GM21447 (cell line): ENCODE measurements around the gene CRYGB.

Source experiments
- ATAC-seq: cut with Tn5 transposase; IDR thresholded peaks from one replicate; pipeline ENCODE4 v1.9.1; 2021; ENCODE audit not compliant: unreplicated experiment

CRYGB gene

DNA sequence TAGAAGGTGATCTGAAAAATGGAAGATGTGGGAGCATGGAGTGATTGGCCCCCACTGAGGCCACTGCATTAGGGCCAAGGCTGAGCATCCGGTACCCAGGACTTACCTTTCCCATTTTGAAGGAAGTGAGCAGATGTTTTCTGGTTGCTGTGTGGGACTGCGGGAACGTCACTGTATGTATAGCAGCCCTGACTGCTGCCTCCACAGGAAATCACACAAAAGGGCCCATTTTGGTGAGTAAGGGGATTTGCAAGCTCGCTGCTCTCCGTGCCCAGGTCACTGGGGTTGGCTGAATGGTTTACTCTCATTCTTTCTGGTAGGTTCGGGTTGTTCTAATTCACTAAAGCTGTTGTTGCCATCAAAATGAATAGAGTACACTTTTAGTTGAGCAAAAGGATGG, at the start of gene CRYGB:
TSS of gene CRYGB (minus strand) at position 153 of the 400 bp plus-strand sequence. CDS start at position 115, 38 bp downstream.
- ATAC-seq: no peak

DNA sequence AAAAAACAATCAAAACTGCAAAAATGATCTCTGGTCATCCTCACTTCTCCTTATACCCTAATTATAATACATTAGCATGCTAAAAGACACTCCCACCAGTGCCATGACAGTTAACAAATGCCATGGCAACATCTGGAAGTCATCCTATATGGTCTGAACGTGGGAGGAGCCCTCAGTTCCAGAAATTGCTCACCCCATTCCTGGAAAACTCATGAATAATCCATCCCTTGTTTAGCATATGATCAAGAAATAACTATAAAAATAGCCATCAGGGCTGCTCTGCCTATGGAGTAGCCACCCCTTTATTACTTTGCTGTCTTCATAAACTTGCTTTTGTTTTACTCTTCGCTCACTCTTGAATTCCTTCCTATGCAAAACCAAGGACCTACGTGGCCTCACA, 49.6 kb upstream of the CRYGB start:
- no peak for ATAC-seq

DNA sequence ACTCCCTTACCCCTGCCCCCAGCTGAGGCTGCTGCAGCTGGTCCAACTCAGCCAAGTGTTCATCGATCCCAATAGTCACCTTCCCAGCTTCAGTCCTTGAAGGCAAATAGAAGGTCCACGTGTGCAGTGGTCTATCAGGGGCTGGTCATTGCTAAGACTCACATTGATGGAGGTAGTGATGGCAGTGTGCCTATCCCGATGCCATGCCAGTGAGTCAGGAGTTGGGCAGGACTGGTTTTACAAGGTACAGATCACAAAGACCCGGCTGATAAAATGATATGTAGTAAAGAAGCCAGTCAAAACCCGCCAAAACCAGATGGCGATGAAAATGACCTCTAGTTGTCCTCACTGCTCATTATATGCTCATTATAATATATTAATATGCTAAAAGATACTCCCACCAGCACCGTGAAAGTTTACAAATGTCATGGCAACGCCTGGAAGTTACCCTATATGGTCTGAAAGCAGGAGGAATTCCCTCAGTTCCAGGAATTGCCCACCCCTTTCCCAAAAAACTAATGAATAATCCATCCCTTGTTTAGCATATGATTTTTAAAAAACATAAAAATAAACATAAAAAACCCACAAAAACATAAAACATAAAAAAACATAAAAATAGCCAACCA, 46.8 kb upstream of the CRYGB start:
- no peak for ATAC-seq

- ATAC-seq: no peak
Observed at GRCh38 chr2:208189810-208190503, 44.0 kb upstream of the CRYGB start, which contains the start of gene C2orf80. Gene C2orf80 (minus strand): TSS chr2:208190030. CDS start chr2:208186986, 3,044 bp downstream.

DNA sequence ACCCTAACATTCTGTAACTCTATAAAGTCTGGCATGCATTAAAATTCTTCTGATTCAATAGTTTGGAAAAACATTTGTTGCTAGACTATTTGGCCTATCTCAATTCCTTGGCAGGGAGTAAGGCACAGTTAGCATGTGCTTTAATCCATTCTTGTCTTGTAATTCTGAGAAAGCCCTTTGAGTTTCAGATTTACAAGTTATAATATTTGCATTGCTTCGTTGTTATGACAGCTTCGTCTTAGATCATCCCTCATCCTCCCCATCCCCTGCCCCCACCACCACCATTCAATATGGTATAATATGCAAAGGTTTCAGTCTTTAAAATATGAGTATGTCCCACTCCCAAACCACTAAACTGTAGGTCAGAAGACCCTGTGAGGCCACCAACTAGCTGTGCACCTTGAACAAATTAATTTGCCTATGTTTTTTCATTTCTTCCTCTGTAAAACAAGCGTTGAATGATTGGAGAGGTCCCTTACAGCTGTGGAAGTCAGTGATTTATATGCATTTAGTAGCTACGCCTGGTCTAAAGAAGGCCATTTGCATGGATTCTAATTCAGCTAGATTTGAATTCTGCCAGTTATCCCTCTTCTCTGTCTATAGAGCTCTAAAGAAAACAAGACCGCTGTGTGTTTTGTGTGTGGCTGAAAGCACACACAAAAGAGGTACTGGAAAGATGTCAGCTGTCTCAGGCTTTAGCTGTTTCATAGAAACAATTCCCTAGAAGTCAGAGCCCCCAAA, 43.3 kb upstream of the CRYGB start:
- ATAC-seq: no peak

- ATAC-seq: no peak
Observed at GRCh38 chr2:208186893-208187292, 40.9 kb upstream of the CRYGB start.

GRCh38 chr2:208186465-208186864, 40.5 kb upstream of the CRYGB start:
- ATAC-seq: no peak

- ATAC-seq: no peak
Observed at GRCh38 chr2:208183972-208184705, 38.2 kb upstream of the CRYGB start.

DNA sequence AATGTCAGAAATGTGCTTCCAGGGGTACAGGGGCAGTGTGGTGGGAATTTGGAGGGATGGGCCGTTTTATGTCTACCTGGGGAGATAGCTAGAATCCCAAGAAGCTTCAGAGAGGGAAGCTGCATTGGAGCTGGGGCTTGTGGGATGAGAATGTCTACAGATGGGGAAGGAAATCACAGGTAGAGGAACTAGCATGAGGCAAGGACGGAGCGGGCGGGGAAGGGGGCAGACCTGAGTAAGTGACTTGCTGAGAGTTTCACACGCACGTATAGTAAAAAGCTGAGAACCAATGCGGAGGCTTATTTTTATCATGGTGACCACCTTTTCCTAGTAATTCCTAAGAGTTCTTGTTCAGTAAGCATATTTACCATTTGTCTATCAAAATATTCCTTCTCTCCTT, 37.6 kb upstream of the CRYGB start:
- ATAC-seq: no peak

GRCh38 chr2:208182835-208183234, 36.9 kb upstream of the CRYGB start:
- no peak for ATAC-seq

DNA sequence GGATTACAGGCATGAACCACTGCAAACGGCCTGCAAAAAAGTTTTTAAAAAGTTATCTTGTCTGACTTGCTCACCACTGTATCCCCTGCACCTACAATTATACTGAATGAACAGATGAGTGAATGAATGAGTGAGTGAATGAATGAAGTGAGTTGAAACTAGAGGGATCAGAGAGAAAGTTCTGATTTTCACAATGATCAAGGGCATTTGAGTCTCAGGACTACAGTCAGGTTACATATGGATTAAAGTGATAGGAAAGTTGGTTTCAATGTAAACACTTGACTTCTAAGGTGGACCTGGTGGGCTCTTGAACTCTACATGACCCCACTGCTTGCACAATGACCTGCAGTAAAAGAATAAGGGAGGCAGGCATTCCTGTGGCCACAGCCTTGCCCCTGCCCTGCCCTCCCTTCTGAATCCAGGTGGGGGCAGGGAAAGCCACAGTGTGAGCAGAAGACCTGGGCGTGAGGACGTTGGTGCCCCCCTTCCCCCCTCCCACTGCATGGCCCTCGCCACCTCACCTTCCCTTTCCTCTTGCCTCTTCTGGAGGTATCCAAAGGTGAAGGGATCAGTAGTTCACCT, 33.2 kb upstream of the CRYGB start:
- no peak for ATAC-seq

DNA sequence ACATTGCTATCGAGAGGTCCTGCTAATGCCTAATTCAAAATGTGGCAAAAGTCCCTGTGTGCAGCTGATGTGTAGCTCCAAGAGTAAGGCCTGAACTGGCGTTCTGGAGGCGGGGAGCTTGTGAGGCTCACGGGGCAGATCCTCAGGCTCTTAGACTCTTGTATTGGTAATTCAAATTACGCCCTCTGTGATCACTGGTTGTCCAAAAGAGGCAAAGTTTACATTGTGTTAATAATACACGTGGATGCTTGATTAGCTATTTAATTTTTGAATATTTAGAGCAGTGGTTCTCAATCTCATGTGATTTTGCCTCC, 29.8 kb upstream of the CRYGB start:
- ATAC-seq: no peak

- ATAC-seq: peak; percentile 100
Observed at GRCh38 chr2:208175069-208175839, 29.3 kb upstream of the CRYGB start.

DNA sequence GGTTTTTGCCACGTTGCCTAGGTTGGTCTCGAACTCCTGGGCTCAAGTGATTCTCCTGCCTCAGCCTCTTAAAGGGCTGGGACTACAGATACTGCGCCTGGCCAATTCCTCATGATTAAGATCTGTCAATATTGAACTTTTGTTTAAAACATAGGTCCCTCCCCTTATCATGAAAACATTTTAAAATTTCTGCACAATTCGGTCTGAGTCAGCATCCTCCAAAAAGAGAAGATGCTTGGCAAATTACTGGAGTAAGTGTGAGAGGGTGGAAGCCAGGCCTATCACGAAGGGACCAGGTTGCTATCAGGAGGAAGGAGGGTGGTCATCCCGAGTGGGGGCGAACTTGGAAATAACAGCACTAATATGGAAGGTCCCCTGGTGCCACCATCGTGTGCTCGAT, 28.2 kb upstream of the CRYGB start:
- ATAC-seq: no peak

GRCh38 chr2:208172125-208172524, 26.2 kb upstream of the CRYGB start:
- ATAC-seq: no peak

- ATAC-seq: no peak
Observed at GRCh38 chr2:208164951-208165755, 19.2 kb upstream of the CRYGB start.

- ATAC-seq: no peak
Observed at GRCh38 chr2:208163489-208163888, 17.5 kb upstream of the CRYGB start, which contains the start of gene CRYGA. Gene CRYGA (minus strand): TSS chr2:208163589. CDS start chr2:208163556, 33 bp downstream.

DNA sequence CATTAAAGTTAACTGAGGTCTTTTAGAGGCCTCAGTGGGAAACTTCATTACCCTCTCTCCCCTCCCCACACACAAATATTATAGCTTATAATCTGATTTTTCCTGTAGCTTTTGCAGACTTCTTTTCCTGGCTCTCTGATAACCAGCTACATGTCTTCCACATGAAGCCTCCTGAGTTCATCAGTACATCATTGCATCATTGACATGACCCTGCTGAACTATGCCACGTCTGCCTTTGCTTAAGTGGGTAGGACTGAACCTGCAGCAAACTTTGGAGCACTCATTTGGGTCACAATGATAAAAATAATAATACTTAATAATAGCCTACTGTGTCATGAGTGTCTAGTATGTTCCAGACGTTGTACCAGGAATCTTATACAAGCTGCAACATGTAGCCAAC, 10.5 kb upstream of the CRYGB start:
- no peak for ATAC-seq

GRCh38 chr2:208153156-208153555, 7.2 kb upstream of the CRYGB start:
- no peak for ATAC-seq
